H1 (cell line): ENCODE results near the gene GLI1. TPM values are rescaled to one million over a fixed set of nuclear protein-coding genes. Genes with fewer than 3 reads are reported as not detected.
A peak's percentile ranks its signal among the peaks of the same experiment; 100 is the strongest.

Source experiments
- CTCF ChIA-PET: fragments of 300-600 bp; sonication (Branson Sonifier 250); formaldehyde crosslinking; loops from one replicate; lab custom pipeline; 2021; ENCODE audit not compliant: partially characterized antibody; lab: Charles Lee
- POLR2A ChIA-PET: fragments of 300-600 bp; sonication (Branson Sonifier 250); formaldehyde crosslinking; loops from one replicate; lab custom pipeline; 2021; ENCODE audit warnings: inconsistent platforms; ENCODE audit not compliant: partially characterized antibody; lab: Charles Lee
- DNase-seq, 2 experiments: peaks; one replicate each; pipeline versions ENCODE4 v3.0.0 to v3.0.0-alpha.2; 2010 to 2022; ENCODE audit warnings: low spot score in 2 of 2, low read depth in 1 of 2, mixed read lengths in 1 of 2
- FAIRE-seq: peaks from 2 replicates; lab custom pipeline; 2011; peaks lifted over from hg19 to GRCh38; lab: Jason Lieb, UNC
- H2AFZ ChIP-seq: 2 replicates; pipeline ENCODE4 v1.8.1; 2012; ENCODE audit warnings: low read length, inconsistent platforms
- H2AK5ac ChIP-seq: 2 replicates; pipeline ENCODE4 v1.6.1; 2013; ENCODE audit warnings: low read depth, low read length
- H2BK120ac ChIP-seq: replicated peaks from 2 replicates; pipeline ENCODE3; 2013; ENCODE audit warnings: low read depth, low read length, inconsistent platforms
- H2BK12ac ChIP-seq: 2 replicates; pipeline ENCODE4 v1.6.1; 2013; ENCODE audit warnings: low read depth, low read length
- H2BK15ac ChIP-seq: 2 replicates; pipeline ENCODE4 v1.6.1; 2013; ENCODE audit warnings: low read length
- H2BK20ac ChIP-seq: 2 replicates; pipeline ENCODE4 v1.6.1; 2013; ENCODE audit warnings: low read length
- H2BK5ac ChIP-seq: 2 replicates; pipeline ENCODE4 v1.6.1; 2013; ENCODE audit warnings: low read depth, low read length
- H3K14ac ChIP-seq: 2 replicates; pipeline ENCODE4 v1.6.1; 2013; ENCODE audit warnings: inconsistent platforms; ENCODE audit not compliant: insufficient read length
- H3K18ac ChIP-seq: 2 replicates; pipeline ENCODE4 v1.6.1; 2013; ENCODE audit warnings: low read length; ENCODE audit errors: extremely low read depth
- H3K23ac ChIP-seq: 2 replicates; pipeline ENCODE4 v1.6.1; 2013; ENCODE audit warnings: inconsistent platforms; ENCODE audit not compliant: insufficient read length
- H3K23me2 ChIP-seq: 2 replicates; pipeline ENCODE4 v1.6.1; 2013; ENCODE audit warnings: low read depth, low read length
- H3K27ac ChIP-seq: 2 replicates; pipeline ENCODE4 v1.6.1; 2011; ENCODE audit warnings: low read depth, low read length, inconsistent platforms
- H3K27me3 ChIP-seq, 4 experiments: replicated peaks in 1 of 4; 1 replicate in 1 of 4; 2 replicates in 3 of 4; pipeline versions ENCODE4 v1.6.1 to v1.8.1; 2011 to 2013; ENCODE audit warnings: low read length in 3 of 4, mild to moderate bottlenecking in 3 of 4, inconsistent platforms in 2 of 4, mixed read lengths in 2 of 4, moderate library complexity in 1 of 4; ENCODE audit not compliant: control insufficient read depth in 3 of 4, insufficient read depth in 3 of 4; ENCODE audit errors: extremely low read depth in 1 of 4
- H3K36me3 ChIP-seq, 4 experiments: 2 replicates each; pipeline versions ENCODE4 v1.6.1 to v1.8.1; 2011 to 2013; ENCODE audit warnings: mild to moderate bottlenecking in 4 of 4, low read length in 3 of 4, moderate library complexity in 2 of 4, control low read depth in 1 of 4, inconsistent platforms in 1 of 4; ENCODE audit not compliant: insufficient read depth in 4 of 4, control insufficient read depth in 2 of 4
- H3K4ac ChIP-seq: replicated peaks from 2 replicates; pipeline ENCODE3; 2013; ENCODE audit warnings: low read length, low read depth, mixed read lengths, inconsistent platforms; ENCODE audit not compliant: insufficient read length
- H3K4me1 ChIP-seq, 4 experiments: replicated peaks in 1 of 4; 1 replicate in 1 of 4; 2 replicates in 3 of 4; pipeline versions ENCODE4 v1.6.1 to v1.8.1; 2011 to 2013; ENCODE audit warnings: low read length in 3 of 4, inconsistent platforms in 2 of 4, mixed read lengths in 1 of 4; ENCODE audit not compliant: insufficient read depth in 4 of 4, control insufficient read depth in 3 of 4
- H3K4me2 ChIP-seq, 2 experiments: 2 replicates each; pipeline versions ENCODE4 v1.6.1 to v1.8.1; 2011 to 2013; ENCODE audit warnings: low read depth in 2 of 2, low read length in 2 of 2, control low read depth in 1 of 2, inconsistent platforms in 1 of 2, mild to moderate bottlenecking in 1 of 2; ENCODE audit not compliant: insufficient read depth in 1 of 2
- H3K4me3 ChIP-seq, 4 experiments: fragments of 200-600, 300-600 bp in 1 of 4; sonication (generic), shearing (Covaris generic), sonication (Bioruptor Twin) in 1 of 4; 2 replicates each; pipeline versions ENCODE4 v1.5.1 to v1.8.1; 2011 to 2016; ENCODE audit warnings: low read length in 4 of 4, low read depth in 3 of 4, control low read depth in 2 of 4, inconsistent platforms in 2 of 4, mild to moderate bottlenecking in 2 of 4, mixed read lengths in 1 of 4, moderate library complexity in 1 of 4; ENCODE audit not compliant: insufficient read depth in 2 of 4; ENCODE audit errors: extremely low read depth in 1 of 4
- H3K56ac ChIP-seq: replicated peaks from 2 replicates; pipeline ENCODE3; 2013; ENCODE audit warnings: low read depth, mild to moderate bottlenecking, mixed read lengths, low read length, inconsistent platforms; ENCODE audit not compliant: insufficient read length
- H3K79me1 ChIP-seq: 2 replicates; pipeline ENCODE4 v1.6.1; 2013; ENCODE audit warnings: low read depth, low read length, control low read depth
- H3K79me2 ChIP-seq, 2 experiments: 2 replicates each; pipeline versions ENCODE4 v1.6.1 to v1.8.1; 2012 to 2013; ENCODE audit warnings: low read length in 2 of 2, mild to moderate bottlenecking in 2 of 2, inconsistent platforms in 1 of 2; ENCODE audit not compliant: insufficient read depth in 2 of 2, control insufficient read depth in 1 of 2
- H3K9ac ChIP-seq, 4 experiments: replicated peaks in 1 of 4; 1 replicate in 1 of 4; 2 replicates in 3 of 4; pipeline versions ENCODE4 v1.6.1 to v1.8.1; 2011 to 2013; ENCODE audit warnings: low read depth in 3 of 4, low read length in 3 of 4, control low read depth in 2 of 4, mild to moderate bottlenecking in 2 of 4, moderate library complexity in 2 of 4, inconsistent platforms in 1 of 4; ENCODE audit errors: extremely low read depth in 1 of 4
- H3K9me3 ChIP-seq, 2 experiments: 2 replicates each; pipeline versions ENCODE4 v1.6.1 to v1.8.1; 2012 to 2013; ENCODE audit warnings: mild to moderate bottlenecking in 2 of 2, moderate library complexity in 2 of 2, control low read depth in 1 of 2, inconsistent platforms in 1 of 2, low read depth in 1 of 2, low read length in 1 of 2, mixed read lengths in 1 of 2; ENCODE audit not compliant: insufficient read depth in 2 of 2
- H4K20me1 ChIP-seq, 2 experiments: replicated peaks in 1 of 2; 2 replicates each; pipeline versions ENCODE3 to v1.8.1; 2011 to 2013; ENCODE audit warnings: inconsistent platforms in 2 of 2, low read length in 2 of 2, mild to moderate bottlenecking in 1 of 2; ENCODE audit not compliant: insufficient read depth in 2 of 2, control insufficient read depth in 1 of 2
- H4K5ac ChIP-seq: 2 replicates; pipeline ENCODE4 v1.6.1; 2013; ENCODE audit warnings: low read length, low read depth, mixed read lengths, inconsistent platforms; ENCODE audit not compliant: insufficient read length
- H4K8ac ChIP-seq: 2 replicates; pipeline ENCODE4 v1.8.0; 2013; ENCODE audit warnings: mild to moderate bottlenecking, moderate library complexity, low read length, inconsistent platforms; ENCODE audit not compliant: insufficient read depth; ENCODE audit errors: extremely low read depth
- H4K91ac ChIP-seq: replicated peaks from 2 replicates; pipeline ENCODE3; 2013; ENCODE audit warnings: low read length, mixed read lengths, inconsistent platforms; ENCODE audit not compliant: insufficient read length
- ASH2L ChIP-seq: fragments of 200-600, 300-600 bp; sonication (generic); IDR thresholded peaks from one replicate; pipeline ENCODE4 v1.7.1; 2017; ENCODE audit warnings: low read length
- CHD2 ChIP-seq: IDR thresholded peaks from 2 replicates; pipeline ENCODE4 v1.6.1; 2012; ENCODE audit warnings: low read length, improper control_type of control experiment
- JUND ChIP-seq: IDR thresholded peaks from 2 replicates; pipeline ENCODE4 v1.6.1; 2011; ENCODE audit warnings: mild to moderate bottlenecking, improper control_type of control experiment, low read length
- RFX5 ChIP-seq: IDR thresholded peaks from 2 replicates; pipeline ENCODE4 v1.6.1; 2011; ENCODE audit warnings: low read depth, low read length, improper control_type of control experiment, borderline replicate concordance
- RNF2 ChIP-seq: fragments of 200-900, 300-1000 bp; sonication (generic); IDR thresholded peaks from 2 replicates; pipeline ENCODE4 v1.7.1; 2016; ENCODE audit warnings: borderline replicate concordance, low read depth, mild to moderate bottlenecking, antibody characterized with exemption, low read length; ENCODE audit not compliant: poor library complexity, severe bottlenecking; ENCODE audit errors: missing control alignments
- SIN3A ChIP-seq, 2 experiments: IDR thresholded peaks in 1 of 2; conservative IDR thresholded peaks in 1 of 2; 2 replicates each; pipeline ENCODE4 v1.6.1; 2011 to 2012; ENCODE audit warnings: low read length in 2 of 2, improper control_type of control experiment in 1 of 2, low read depth in 1 of 2, mild to moderate bottlenecking in 1 of 2
- SP1 ChIP-seq: IDR thresholded peaks from 2 replicates; pipeline ENCODE4 v1.6.1; 2011; ENCODE audit warnings: low read depth, low read length
- SP2 ChIP-seq: IDR thresholded peaks from 2 replicates; pipeline ENCODE4 v1.6.1; 2012; ENCODE audit warnings: mild to moderate bottlenecking, low read length, inconsistent platforms
- SUZ12 ChIP-seq: fragments of 200-600 bp; sonication (generic); IDR thresholded peaks from 2 replicates; pipeline ENCODE4 v1.6.1; 2012; ENCODE audit warnings: mild to moderate bottlenecking, inconsistent platforms, low read length, moderate library complexity, mixed read lengths
- TBP ChIP-seq: IDR thresholded peaks from 2 replicates; pipeline ENCODE4 v1.6.1; 2011; ENCODE audit warnings: low read depth, low read length, improper control_type of control experiment
- TEAD4 ChIP-seq: IDR thresholded peaks from 2 replicates; pipeline ENCODE4 v1.6.1; 2012; ENCODE audit warnings: low read depth, low read length, inconsistent platforms, mixed read lengths
- WGBS, 2 experiments: shearing (Covaris generic) in 1 of 2; methylation state at CpG; one replicate each; pipeline versions ENCODE4 v1.1.6 to v1.1.7; 2013 to 2015; ENCODE audit warnings: low lambda C conversion rate in 2 of 2, mixed read lengths in 2 of 2, inconsistent platforms in 1 of 2, low coverage in 1 of 2, missing lambda C conversion rate in 1 of 2; ENCODE audit not compliant: insufficient replicate concordance in 2 of 2, insufficient coverage in 1 of 2, insufficient read length in 1 of 2; ENCODE audit errors: extremely low coverage in 1 of 2, missing lambda C conversion rate in 1 of 2; 5-methylcytosine and 5-hydroxymethylcytosine counted together
- polyA plus RNA-seq, 7 experiments: library from polyadenylated mRNA; depleted of rRNA in 3 of 7; stranded (reverse) in 5 of 7; unstranded in 2 of 7; fragments of >200 nt in 5 of 7; fragments of 200-250 nt in 2 of 7; gene quantifications; 1 replicate in 5 of 7; 2 replicates in 1 of 7; 4 replicates in 1 of 7; pipeline versions ENCODE4 v1.2.1 to v1.2.3, GENCODE V29; 2011 to 2013; ENCODE audit warnings: missing spikeins in 2 of 7, mixed read lengths in 2 of 7
- total RNA-seq: library from RNA; stranded (reverse); fragmentation: NEBNext Ultra II Directional; extraction: Animal tissue kit (Norgen Biotek cat#: 25700); gene quantifications from 2 replicates; pipeline ENCODE4 v1.2.1, GENCODE V29; 2021

The GLI1 gene
- total and polyA plus RNA-seq, 2 of the 8 experiments (the other 6 are each of a cell fraction or from before 2014, with no cell fraction given), result 23.5 to 25.3 TPM

- DNase-seq, result peak; percentile 84 to 95
- ChIA-PET CTCF (interaction anchor here (0.5 to 18.5 kb wide), 39 partner anchors 10 to 936 kb away, joined by 3 to 478 read pairs (median 5); partner anchors contain the start of genes ARHGAP9, DDIT3, INHBC and MARS1), POLR2A (interaction anchor here (0.5 to 11.2 kb wide), 39 partner anchors 8 to 325 kb away, joined by 3 to 168 read pairs (median 5); partner anchors contain the start of genes INHBC, MBD6, R3HDM2 and SHMT2)
- peak within 1 kb of the TSS; percentile 99 for H2BK5ac ChIP-seq
- peaks cover 0 to 31% (median 20%) of the 10 kb centered on the region in 4 experiments; a peak in 6 of 7 replicates for H3K4me1 ChIP-seq
- no peaks in the 10 kb centered on the region for H3K27me3 ChIP-seq
- peak within 1 kb of the TSS; percentile 100 for H3K18ac ChIP-seq
- H3K56ac ChIP-seq, result peak within 1 kb of the TSS; percentile 46
- H4K5ac ChIP-seq, result peak within 1 kb of the TSS; percentile 79
- H2AFZ ChIP-seq, result no peak within 1 kb of the TSS
- H3K23me2 ChIP-seq, result peaks cover 9% of the 10 kb centered on the region
- peak within 1 kb of the TSS in 3 of 4 experiments; percentile 56 to 65 (median 62); a peak in 6 of 7 replicates for H3K9ac ChIP-seq
- peak within 1 kb of the TSS; percentile 96 for H4K91ac ChIP-seq
- H3K4me3 ChIP-seq, result peak within 1 kb of the TSS; percentile 33 to 91 (median 50)
- H3K27ac ChIP-seq, result peak within 1 kb of the TSS; percentile 82
- peak within 1 kb of the TSS; percentile 95 for H3K4ac ChIP-seq
- no peak for FAIRE-seq
- peak within 1 kb of the TSS; percentile 88 for H2BK120ac ChIP-seq
- no peak within 1 kb of the TSS for H3K14ac ChIP-seq
- no peaks in the 10 kb centered on the region for H3K79me1 ChIP-seq
- no peaks in the 10 kb centered on the region for H3K9me3 ChIP-seq
- peak within 1 kb of the TSS; percentile 76; the same call in 1 of the 2 replicates for H2BK15ac ChIP-seq
- peak within 1 kb of the TSS; percentile 97; the same call in 1 of the 2 replicates for H4K8ac ChIP-seq
- H2AK5ac ChIP-seq, result peak within 1 kb of the TSS; percentile 93
- H3K36me3 ChIP-seq, result peaks cover 0 to 4% (median 0%) of the 10 kb centered on the region in 4 experiments; a peak in 1 of 8 replicates
- H2BK12ac ChIP-seq, result peak within 1 kb of the TSS; percentile 97
- H3K23ac ChIP-seq, result no peak within 1 kb of the TSS
- peak within 1 kb of the TSS; percentile 40 for H2BK20ac ChIP-seq
- peaks cover 0 to 13% of the 10 kb centered on the region in 2 experiments; a peak in 1 of 4 replicates for H3K79me2 ChIP-seq
- 43% methylated on average over 5 of the region's 10 CpGs; no CpG with 5 or more reads in 1 of the 2 experiments for WGBS, 2 experiments
- no peaks in the 10 kb centered on the region for H4K20me1 ChIP-seq
- peak within 1 kb of the TSS; percentile 95 for H3K4me2 ChIP-seq
- TF ChIP-seq SP1, result peak; percentile 88
- peak; percentile 74 for TF ChIP-seq SP2
- TF ChIP-seq SIN3A (conservative IDR thresholded peaks at IDR 0.05 in 1 of 2, IDR thresholded peaks at IDR 0.05 in 1 of 2; ENCODE audit: low read depth in 1 of 2, low read length in 2 of 2), result peak in 1 of 2 experiments; percentile 58; a peak in 1 of 4 replicates
- no peak for TF ChIP-seq ASH2L
- no peak for TF ChIP-seq TEAD4
- TF ChIP-seq SUZ12, result no peak
- TF ChIP-seq TBP, result peak; percentile 50; the same call in 1 of the 2 replicates
- peak; percentile 84 for TF ChIP-seq CHD2
- peak; percentile 79 for TF ChIP-seq JUND
- no peak for TF ChIP-seq RFX5
- TF ChIP-seq RNF2, result no peak
These were observed 4.8 kb upstream of the GLI1 start, which contains the start of gene INHBE for GRCh38 chr12:57454566-57455373. Gene INHBE, plus strand, starts transcription at chr12:57455307. Its CDS starts 230 bp downstream, at chr12:57455537.
